ENCODE data around the gene DNMT3A.

Gene DNMT3A

DNA sequence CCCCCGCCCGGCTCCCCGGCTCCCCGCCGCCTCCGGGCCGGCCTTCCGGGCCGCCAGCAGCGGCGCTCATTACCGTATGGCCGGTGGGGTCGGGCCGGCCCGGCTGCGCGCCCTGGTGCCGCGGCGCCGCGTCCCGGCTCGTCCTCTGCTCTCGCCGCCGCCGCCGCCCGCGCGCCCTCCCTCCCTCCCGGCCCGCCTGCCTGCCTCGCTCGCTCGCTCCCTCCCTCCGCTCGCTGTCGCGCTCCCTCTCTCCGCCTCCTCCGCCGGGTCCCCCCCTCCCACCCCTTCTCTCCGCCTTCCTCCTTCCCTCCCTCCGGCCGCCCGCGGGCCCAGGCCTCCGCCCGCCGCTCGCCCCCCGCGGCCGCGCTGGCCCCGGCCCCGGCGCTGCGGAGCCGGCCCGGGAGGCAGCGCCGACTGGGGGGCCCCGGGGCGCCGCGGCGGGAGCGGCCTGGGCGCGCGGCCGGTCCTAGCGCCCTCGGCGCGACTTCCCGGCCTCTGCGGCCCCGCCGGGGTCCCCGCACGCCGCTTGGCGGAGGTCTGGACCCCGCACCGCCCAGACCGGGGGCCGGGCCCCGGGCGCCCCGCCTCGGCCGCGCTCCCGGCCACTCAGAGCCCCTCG, at the start of gene DNMT3A:
DNMT3A (minus strand) TSS at position 173 of the 619 bp plus-strand sequence. CDS start 27,941 bp downstream, outside the sequence.
- DNase-seq (ENCODE audit: low read depth), result peak; percentile 54

DNA sequence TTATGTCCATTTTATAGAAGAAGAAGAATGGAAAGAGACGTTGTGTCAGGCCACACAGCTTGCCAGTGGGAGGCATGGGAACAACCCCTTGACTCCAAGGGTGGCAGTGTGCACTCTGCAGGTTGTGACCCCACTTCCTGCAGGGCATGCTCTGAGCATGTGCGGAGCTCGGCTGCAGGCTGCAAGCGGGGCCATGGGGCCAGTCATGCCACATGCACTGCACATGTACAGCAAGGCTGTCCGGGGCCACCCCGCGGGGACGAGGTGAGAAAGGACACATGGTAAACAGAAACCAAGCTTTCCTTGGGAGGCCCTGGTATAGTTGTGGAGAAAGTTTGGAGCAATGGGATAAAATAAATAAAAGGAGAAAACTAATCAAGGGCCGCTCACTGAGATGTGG, 47.4 kb upstream of the DNMT3A start:
- no peak for DNase-seq (ENCODE audit: low read depth)

DNA sequence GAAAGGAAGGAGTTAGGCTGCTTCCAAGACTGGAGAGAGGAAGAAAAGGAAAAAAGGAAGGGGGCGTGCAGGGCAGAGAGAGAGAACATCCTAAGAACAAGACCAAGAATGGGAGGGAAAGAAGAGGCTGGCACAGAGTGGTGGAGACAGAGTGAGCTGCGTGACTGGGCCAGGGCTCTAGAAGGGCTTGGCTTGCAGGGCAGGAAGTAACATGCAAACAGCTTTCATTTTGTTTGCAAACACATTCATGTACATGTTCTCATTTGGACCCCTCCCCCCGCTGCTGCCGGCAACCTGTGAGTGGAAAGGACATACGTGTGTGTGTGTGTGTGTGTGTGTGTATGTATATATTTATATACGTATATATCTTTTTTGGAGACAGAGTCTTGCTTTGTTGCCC, 46.8 kb upstream of the DNMT3A start:
- no peak for DNase-seq (ENCODE audit: low read depth)

DNA sequence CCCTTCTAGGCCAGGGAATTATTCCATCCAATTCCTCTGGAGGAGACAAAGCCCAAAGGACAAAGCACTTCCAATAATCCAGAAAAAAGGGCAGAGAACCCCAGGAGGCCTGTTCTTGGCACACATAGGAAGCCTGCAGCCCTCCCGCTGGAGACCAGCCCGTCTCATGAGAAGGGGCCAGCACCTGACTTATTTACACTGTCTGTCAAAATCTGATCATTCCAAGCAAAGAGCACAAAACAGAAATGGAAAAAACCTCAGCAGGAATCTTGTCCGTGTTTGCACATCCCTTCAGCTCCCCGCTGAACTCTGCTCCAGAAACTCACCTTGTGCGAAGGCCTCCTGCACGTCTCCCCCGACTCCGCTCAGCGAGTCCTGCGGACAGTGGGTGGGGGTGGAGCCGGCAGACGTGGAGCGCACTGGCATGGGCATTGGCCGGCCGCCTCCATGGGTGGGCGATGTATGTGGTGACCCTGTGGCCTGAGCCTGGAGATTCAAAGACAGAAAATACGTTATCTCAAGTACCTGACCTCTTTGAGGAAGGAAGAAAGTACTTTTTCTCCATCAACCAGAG, 46.2 kb upstream of the DNMT3A start:
- no peak for DNase-seq (ENCODE audit: low read depth)

DNA sequence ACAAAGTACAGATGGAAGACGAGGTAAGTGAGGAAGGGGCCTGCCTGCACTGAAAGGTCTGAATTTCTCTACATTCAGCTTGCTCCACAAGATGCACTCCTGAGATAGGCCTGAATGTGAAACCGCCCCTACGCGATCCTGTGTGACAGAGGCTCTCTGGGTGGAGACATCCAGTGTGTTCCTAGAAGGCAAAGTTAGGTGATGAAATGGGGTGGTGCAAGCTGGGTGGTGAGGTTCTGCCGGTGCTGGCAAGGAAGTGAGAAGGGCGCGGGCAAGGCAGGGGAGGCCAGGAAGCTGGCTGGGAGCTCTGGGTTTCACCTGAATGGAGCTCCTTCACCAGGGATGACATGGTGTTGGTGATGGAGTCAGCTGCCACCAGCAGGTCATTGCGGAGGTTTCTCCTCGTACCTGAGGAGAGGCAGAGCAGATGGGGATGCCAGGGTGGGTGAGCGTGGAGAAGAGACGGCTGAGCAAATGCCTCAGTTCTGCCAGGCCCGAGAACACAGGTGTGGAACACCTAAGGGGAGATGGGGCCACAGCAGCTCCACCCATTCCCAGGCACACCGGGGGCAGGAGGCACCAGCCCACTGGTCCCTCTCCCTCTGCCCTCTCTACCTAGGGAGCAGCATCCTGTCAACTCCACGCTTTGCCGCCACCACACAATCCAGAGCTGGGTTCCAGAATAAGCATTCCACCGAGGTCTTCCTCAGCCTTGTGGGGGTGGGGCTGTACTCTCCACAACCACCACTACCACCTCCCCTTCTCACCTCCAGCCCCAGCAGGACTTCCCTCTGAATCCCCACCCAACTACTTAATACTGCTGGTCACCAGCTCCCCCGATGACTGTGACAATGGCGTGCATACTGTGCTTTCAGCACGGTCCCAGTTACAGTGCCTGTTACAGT, 45.5 kb upstream of the DNMT3A start:
- DNase-seq (ENCODE audit: low read depth), result no peak

DNA sequence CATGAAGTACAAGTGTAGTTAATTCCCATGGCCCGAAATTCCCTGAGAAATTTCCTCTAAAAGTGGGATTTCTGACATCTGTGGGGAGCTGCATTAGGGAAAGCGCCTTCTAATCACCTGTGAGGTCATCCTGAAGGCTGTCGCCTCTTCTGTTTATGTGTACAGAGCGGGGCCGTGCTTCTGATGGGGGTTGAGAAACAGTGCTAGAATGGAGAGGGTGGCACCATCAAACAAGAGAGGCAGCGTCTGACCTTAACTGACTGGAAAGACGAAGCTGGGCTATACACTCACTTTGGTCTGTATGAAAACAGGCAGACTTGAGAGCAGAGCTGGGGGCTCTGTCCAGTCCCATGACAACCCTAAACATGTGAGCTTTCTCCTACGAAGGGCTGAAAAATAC, 44.2 kb upstream of the DNMT3A start:
- no peak for DNase-seq (ENCODE audit: low read depth)

DNA sequence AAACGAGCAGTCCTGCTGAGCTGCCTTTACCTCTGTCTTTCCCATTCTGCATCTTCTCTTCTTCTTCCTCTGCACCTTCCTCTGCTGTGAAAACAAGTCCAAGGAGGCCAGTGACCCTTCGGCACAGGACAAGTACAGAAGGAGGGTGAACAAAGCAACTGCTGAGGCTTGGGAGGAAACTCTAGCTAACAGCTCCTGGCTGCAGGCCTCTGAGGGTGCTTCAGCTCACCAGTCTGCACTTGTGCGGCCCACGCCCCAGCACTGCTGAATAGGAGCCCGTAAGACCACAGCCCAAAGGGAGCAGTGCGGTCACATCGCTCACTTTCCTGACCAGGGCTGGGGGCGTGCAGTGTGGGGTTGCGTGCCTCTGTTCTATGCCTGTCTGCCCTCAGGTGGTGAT, 42.1 kb upstream of the DNMT3A start:
- no peak for DNase-seq (ENCODE audit: low read depth)

DNA sequence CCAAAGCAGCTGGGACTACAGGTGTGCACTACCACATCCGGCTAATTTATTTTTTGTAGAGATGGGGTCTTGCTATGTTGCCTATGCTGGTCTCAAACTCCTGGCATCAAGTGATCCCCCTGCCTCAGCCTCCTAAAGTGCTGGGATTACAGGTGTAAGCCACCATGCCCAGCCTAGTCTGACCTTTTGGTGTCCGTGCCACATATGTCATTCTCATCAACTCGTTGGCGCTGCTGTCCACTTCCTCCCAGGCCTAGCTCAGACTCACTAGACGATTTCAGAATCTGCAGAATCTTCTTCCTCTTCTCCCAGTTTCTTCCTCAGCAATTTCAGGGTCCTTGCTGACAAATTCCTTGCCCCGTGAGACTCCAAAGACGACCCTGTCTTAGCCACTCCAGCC, 39.8 kb upstream of the DNMT3A start:
- DNase-seq (ENCODE audit: low read depth), result no peak

DNA sequence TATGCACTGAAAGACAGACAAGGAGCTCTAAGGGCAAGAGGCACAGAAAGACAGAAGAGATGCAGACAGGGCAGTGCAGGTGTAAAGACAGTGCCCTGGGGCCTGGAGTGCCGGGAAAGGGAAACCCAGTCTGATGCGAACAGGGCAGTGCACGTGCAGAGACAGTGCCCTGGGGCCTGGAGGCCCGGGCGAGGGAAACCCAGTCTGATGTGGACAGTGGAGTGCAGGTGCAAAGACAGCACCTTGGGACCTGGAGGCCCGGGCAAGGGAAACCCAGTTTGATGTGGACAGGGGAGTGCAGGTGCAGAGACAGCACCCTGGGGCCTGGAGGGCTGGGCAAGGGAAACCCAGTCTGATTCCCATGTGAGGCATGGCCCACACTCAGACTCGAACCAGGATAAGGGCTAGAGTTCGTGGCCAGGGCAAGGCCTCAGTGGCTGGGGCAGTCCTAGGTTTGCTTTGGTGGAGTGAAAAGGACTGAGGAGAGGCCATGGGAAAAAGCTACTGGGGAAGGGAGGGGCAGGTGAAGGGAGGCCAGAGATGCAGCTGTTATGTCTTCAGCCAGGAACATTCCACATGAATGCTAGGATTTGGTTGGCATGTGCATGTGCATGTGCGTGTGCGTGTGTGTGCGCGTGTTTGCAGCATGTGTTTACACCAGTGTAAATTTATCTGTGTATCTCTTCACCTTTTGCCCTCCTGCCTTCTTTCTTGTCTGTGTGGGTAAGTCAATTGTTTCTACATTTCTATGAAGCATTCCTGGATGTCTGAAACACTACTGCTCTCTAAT, 39.1 kb upstream of the DNMT3A start:
- no peak for DNase-seq (ENCODE audit: low read depth)

DNA sequence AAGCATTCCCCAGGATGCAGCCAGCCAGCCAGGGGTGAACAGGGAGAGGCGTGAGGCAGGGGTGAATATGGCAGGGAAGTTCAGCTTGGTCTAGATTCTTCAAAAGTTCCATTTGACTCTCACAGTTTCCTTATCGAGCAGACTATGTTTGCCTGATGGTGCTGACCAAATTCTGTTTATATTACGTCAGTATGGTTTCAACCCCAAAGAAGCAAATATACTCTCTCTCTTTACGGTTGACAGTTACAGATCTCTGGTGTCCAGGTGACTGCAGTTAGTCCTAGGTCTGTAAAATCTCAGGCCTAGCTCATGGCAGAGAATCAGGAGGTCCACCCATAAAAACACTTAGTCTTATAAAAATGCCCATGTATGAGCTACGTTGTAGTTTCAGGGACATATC, 38.3 kb upstream of the DNMT3A start:
- DNase-seq (ENCODE audit: low read depth), result no peak

DNA sequence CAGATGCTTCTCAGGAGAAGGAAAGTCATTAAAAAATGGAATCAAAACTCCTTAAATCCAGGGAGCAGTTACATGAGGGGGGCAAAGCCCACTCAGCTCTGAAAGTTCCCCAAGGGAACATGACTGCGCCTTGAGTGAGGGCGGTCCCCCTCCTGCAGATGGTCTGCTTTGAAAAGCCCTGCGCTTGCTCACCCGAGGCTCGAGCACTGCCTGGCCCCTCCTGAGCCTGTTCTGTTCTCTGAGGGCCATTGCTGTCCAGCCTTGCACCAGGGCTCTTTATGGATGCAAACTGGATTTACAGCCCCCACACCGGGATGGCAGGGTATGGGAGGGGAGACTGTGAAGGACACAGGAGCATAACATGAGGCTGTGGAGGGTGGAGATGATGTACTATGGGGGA, 37.8 kb upstream of the DNMT3A start:
- DNase-seq (ENCODE audit: low read depth), result no peak

DNA sequence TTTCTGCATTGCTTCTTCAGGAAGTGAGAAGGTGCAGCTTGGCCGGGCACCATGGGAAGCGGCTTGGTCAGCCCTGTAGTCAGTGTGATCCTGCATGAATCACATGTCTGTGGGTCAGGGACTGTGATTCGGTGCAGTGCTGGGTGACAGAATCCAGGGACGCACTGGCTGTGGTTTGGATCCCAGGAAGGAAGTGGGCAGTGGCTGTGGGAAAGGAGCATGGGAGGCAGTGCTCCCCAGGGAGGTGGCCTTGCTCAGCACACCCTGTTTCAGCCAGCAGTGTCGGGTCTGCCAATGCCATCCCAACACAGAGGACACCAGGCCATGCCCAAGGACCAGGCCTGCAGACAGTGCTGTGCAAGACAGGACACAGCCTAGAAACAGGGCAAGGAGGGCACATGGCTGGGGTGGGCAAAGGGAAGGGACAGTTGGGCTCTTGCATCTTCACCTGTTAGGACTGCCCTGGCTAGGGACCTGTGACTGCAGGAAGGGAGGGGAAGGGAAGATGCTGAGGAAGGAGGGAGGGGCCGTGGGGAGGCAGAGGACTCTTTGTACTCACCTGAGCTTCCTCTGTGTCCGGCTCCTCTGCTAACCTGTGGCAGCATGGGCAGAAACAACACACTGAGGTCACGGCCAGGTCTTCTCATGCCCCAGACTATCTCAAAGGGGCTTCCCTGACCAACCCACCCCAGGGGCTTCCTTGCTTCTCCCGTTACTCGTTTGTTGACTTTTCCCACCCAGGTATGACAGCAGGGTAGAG, 37.2 kb upstream of the DNMT3A start:
- DNase-seq (ENCODE audit: low read depth), result peak; percentile 80

DNA sequence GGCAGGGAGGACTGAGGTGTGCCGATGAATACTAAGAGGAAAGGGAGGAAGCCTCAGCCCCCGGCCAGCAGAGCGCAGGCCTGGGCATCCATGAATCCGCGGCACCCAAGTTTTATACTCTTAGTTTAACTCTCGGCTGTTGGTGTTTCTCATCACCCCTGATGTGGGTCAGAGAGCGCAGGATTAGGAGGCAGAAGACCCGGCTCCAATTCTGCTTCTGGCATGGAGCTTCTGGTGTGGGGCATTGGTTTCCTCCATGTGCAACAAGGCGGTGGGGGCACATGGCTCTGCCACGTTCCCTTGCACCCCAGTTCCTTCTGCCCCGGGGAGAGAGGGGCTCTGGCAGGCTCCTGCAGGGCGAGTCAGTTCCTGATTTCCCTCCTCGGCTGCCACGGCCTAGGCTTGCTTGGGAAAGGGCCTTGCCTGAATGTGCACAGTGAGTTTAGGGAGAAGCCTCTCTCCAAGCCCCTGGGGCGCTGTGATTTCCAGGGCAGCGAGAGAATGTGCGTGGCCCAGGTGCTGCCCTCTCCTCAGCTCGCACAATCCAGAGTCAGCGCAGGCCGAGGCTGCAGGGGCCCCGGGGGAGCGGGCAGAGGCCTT, 36.2 kb upstream of the DNMT3A start:
- DNase-seq (ENCODE audit: low read depth), result peak; percentile 13

DNA sequence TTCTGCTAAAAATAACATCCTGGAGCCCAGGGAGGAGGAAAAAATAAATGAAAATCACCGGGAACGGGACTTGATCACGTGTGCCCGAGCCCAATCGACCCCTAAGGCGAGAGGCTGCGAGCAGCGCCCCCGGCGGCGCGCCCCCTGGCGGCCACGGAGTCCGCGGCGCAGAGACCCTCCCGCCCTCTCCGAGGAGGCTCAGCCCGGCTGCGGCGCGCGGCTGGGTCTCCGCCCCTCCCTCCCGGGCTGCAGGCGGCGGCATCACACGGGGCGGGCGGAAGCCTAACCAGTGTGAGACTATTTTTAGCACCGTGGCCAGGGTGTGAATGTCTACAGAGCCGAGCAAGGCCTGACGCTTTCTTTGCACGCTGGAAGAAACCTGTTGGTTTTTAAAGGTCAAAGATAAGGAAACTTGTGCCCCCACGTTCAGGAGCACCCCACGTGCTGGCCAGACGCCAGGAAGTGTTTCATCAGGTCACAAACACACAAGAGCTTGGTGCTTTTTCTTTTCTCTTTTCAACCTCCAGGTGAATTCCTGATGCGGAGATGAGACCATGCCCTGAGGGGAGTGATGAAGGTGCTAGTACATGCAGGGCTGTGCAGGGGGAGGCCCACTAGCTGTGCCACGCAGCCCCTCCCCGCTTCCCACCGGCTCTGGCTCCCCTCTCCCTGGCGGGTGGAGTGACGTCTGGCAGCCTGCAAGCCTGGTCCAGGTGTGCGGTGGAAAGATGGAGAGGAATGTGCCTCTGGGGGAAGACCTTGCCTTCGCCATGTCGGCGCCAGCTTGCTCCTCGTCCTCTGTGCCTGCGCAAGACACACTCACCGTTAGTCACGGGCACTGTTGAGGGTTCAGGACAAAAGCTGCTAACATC, 35.3 kb upstream of the DNMT3A start:
- peak; percentile 80 for DNase-seq (ENCODE audit: low read depth)

DNA sequence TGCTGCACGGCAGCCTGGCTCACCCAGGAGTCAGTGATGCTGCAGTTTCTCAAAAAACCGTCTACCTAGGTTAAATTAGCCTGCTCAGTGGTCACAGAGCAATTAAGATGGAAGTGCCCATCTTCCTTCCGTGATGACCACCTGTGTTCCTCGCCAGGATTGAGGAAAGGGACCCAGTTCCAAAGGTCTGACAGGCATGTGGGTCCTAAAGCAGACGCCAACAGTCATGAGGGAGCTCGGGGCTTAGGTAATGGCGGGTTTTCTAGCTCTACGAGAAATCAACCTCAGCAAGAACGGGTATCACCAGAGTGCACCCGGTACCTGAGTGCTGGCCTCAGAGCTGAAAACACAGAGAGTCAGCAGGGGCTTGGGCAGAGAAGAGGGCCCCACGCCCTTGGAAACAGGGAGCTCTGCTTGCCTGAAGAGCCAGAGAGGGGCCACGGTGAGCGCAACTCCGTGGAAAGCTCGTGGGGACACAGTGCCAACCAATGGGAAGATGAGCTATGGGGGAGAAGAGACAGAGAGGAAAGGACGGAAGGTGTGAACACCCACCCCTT, 34.3 kb upstream of the DNMT3A start:
- no peak for DNase-seq (ENCODE audit: low read depth)

DNA sequence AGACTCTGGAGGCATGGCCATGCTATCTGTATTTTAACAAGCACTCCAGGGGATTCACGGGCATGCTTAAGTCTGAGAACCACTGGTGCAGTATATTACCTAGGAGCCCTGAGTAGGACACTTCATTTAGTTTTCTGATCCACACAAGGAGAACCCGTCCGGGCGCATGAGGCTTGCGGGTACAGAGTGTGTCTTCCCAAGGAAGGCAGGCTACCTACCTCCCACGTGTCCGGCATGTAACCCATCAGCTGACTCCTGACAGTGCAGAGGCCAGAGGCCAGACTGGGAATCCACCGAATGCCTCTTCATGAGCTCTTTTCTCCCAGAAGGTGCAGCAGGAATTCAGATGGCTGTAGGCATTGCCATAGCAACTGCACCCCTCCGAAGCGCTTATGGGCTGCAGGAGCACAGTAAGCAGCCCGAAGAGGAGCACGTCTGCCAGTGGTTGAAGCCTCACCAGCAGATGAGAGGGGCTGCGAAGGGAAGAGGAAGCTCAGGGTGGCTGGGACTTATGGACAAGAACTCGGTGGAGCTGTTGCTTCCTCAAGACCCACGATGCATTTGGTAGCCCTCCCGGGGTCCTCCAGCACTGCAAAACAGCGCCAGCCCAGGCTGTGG, 33.8 kb upstream of the DNMT3A start:
- DNase-seq (ENCODE audit: low read depth), result no peak

DNA sequence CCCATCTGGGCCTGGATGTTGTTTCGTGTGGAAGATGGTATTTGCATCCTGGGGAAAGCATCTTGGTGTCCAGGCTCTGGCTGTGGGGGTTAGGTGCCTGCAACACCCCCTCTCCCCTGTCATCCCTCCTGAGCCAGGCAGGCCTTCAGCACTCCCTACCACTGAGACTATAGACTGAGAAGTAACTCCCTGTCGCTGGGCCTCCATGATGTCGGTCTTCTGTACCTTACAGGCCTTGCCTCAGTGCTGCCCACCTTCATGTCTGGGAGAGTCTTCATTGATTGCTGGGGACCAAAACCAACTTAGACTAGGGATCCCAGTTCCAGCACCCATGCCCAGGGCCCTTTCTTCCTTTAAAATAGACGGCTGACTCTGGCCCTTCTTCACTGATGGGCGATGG, 33.1 kb upstream of the DNMT3A start:
- DNase-seq (ENCODE audit: low read depth), result no peak

DNA sequence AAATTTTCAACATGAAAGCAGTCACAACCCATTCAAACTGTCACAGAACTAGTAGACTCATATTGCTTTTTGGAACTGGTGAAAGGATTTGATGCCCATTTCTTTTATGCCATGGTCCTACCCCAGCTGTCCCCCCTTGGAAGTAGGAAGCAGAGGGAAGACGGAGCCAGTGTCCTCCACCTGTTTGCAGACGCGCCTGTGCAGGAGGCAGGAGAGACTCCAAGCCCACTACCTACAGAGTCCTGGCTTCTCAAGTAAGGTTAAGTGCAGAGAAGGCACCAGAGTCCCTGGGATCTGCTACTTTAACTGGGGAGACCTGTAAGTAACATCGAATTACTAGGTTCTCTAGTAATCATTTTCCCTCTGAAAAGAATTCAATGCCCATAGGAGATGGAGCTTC, 32.7 kb upstream of the DNMT3A start:
- no peak for DNase-seq (ENCODE audit: low read depth)

DNA sequence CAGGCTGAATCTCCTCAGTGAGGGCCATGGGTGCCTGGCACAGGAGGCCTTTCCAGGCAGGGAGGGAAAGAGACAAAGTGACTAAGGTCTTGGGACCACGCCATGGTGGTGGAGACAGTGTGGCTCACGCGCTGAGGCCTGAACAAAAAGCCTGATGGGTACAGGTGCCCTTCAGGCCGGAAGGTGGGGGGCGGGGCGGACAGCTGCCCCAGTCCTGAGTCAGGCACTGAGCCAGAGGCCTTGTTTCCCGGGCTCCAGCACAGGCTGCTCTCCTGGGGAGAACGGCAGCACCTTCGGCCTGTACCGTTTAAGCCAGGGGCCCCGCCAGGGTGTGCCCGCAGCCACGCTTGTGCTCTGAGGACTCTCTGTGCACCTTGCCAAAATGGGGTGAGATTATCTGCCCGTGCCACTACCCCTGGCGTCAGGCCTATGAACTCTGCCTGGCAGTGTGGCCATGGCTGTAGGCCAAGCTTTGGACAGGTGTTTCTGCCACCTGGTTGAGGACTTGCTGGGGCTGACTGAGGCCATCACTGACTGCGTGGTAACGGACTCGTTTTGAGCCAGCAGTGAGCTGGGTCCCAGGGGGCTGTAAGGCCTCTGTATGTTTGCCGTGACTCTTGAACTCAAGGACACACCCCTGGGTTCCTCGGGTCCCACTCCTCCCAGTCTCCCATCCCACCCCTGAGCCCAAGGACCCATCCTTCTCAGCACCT, 31.7 kb upstream of the DNMT3A start:
- no peak for DNase-seq (ENCODE audit: low read depth)

All from ELR (cell line).